Lower lobe of right lung (tissue), 2 donors: ENCODE data around the gene FEM1B. TPM values are rescaled to one million over a fixed set of nuclear protein-coding genes. Genes with fewer than 3 reads are reported as not detected.

ENCODE experiments used
- ATAC-seq, 2 donors: fragments of 200-7000 bp; cut with Tn5 transposase; one replicate each; pipeline ENCODE4 v1.9.1; 2020 to 2022; ENCODE audit warnings: mild to moderate bottlenecking in 2 of 2, moderate library complexity in 2 of 2
- DNase-seq: peaks from one replicate; pipeline ENCODE4 v3.0.0-alpha.2; 2020
- H3K27ac ChIP-seq: fragments of 200-600 bp; one replicate; pipeline ENCODE4 v1.8.0; 2022
- H3K27me3 ChIP-seq: fragments of 200-600 bp; one replicate; pipeline ENCODE4 v1.8.0; 2022; ENCODE audit warnings: low read depth
- H3K36me3 ChIP-seq: fragments of 200-600 bp; one replicate; pipeline ENCODE4 v1.8.0; 2022; ENCODE audit warnings: mild to moderate bottlenecking
- H3K4me1 ChIP-seq: fragments of 200-600 bp; one replicate; pipeline ENCODE4 v1.8.0; 2022
- H3K4me3 ChIP-seq: fragments of 200-600 bp; one replicate; pipeline ENCODE4 v1.8.0; 2022; ENCODE audit warnings: mild to moderate bottlenecking
- H3K9me3 ChIP-seq: fragments of 200-600 bp; one replicate; pipeline ENCODE4 v1.8.0; 2022
- intact Hi-C: fragments of 100-400 bp; cut with DNase I; formaldehyde crosslinking; loops from one replicate; pipeline ENCODE4 v1.11.0; 2022
- total RNA-seq: library from RNA; stranded (reverse); fragmentation: NEBNext Ultra II Directional; extraction: Animal tissue kit (Norgen Biotek cat#: 25700); gene quantifications from one replicate; pipeline ENCODE4 v1.2.1, GENCODE V29; 2021
- TF ChIP-seq, protein P1 (sequence below): fragments of 200-600 bp; IDR thresholded peaks from one replicate; pipeline ENCODE4 v1.8.0; 2022; ENCODE audit warnings: antibody characterized with exemption, mild to moderate bottlenecking
- donor health status: DM: no; HTN: yes; CAD: no; lungs with severe emphysema.

Gene FEM1B
- total RNA-seq, 1 donor from 2014 or later, result 55.3 TPM

DNA sequence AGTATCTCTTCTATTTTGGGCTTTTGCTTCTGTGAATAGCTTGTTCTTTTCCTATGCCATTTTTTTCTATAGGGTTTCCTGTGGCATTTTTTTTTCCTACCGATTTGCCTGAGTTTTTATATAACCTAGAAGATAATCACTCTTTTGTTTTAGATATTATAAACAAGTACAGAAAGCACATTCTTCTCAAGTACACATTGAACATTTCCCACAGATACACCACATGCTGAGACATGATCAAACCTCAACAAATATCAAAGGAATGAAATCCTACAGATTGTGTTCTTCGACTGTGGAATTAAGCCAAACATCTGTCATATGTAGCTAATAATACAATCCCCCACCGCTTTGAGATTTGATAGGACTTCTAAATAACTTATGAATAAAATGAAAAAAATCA lies 9.1 kb upstream of the FEM1B start:
- no peak overlapping the region for H3K4me3 ChIP-seq
- intact Hi-C loops, result no loop called here
- TF ChIP-seq, protein P1, sequence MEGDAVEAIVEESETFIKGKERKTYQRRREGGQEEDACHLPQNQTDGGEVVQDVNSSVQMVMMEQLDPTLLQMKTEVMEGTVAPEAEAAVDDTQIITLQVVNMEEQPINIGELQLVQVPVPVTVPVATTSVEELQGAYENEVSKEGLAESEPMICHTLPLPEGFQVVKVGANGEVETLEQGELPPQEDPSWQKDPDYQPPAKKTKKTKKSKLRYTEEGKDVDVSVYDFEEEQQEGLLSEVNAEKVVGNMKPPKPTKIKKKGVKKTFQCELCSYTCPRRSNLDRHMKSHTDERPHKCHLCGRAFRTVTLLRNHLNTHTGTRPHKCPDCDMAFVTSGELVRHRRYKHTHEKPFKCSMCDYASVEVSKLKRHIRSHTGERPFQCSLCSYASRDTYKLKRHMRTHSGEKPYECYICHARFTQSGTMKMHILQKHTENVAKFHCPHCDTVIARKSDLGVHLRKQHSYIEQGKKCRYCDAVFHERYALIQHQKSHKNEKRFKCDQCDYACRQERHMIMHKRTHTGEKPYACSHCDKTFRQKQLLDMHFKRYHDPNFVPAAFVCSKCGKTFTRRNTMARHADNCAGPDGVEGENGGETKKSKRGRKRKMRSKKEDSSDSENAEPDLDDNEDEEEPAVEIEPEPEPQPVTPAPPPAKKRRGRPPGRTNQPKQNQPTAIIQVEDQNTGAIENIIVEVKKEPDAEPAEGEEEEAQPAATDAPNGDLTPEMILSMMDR, result no peak
- no peak for ATAC-seq
- no peaks in the 10 kb centered on the region for H3K36me3 ChIP-seq
- no peak overlapping the region for H3K27ac ChIP-seq
- no peaks in the 10 kb centered on the region for H3K9me3 ChIP-seq
- no peak for DNase-seq
- peaks cover 12% of the 10 kb centered on the region for H3K4me1 ChIP-seq
- no peaks in the 10 kb centered on the region for H3K27me3 ChIP-seq

GRCh38 chr15:68271854-68272471 lies 5.6 kb upstream of the FEM1B start:
- H3K4me1 ChIP-seq, result peaks cover 33% of the 10 kb centered on the region
- no peaks in the 10 kb centered on the region for H3K9me3 ChIP-seq
- intact Hi-C loops, result no loop called here
- DNase-seq (no peak), ATAC-seq (no peak)
- no peaks in the 10 kb centered on the region for H3K27me3 ChIP-seq
- TF ChIP-seq, protein P1, result no peak
- H3K4me3 ChIP-seq, result no peak overlapping the region
- H3K27ac ChIP-seq, result peak overlapping the region; percentile 28
- no peaks in the 10 kb centered on the region for H3K36me3 ChIP-seq

- H3K4me3 ChIP-seq, result no peak overlapping the region
- H3K27ac ChIP-seq, result no peak overlapping the region
- no peaks in the 10 kb centered on the region for H3K9me3 ChIP-seq
- H3K36me3 ChIP-seq, result no peaks in the 10 kb centered on the region
- DNase-seq (no peak), ATAC-seq (no peak)
- H3K4me1 ChIP-seq, result peaks cover 34% of the 10 kb centered on the region
- intact Hi-C loops, result no loop called here
- TF ChIP-seq, protein P1, result no peak
- H3K27me3 ChIP-seq, result no peaks in the 10 kb centered on the region
Observed at GRCh38 chr15:68272721-68273271, 4.7 kb upstream of the FEM1B start.

GRCh38 chr15:68274201-68274848 lies 3.2 kb upstream of the FEM1B start:
- Histone ChIP-seq H3K27ac (peak overlapping the region; percentile 98), H3K4me1 (peaks cover 40% of the 10 kb centered on the region), H3K27me3 (no peaks in the 10 kb centered on the region), H3K36me3 (no peaks in the 10 kb centered on the region), H3K4me3 (no peak overlapping the region), H3K9me3 (no peaks in the 10 kb centered on the region)
- DNase-seq (no peak), ATAC-seq (no peak)
- TF ChIP-seq, protein P1, result no peak
- intact Hi-C loops, result no loop called here

GRCh38 chr15:68275165-68275746 lies 2.3 kb upstream of the FEM1B start:
- DNase-seq, result no peak

More at GRCh38 chr15:68275165-68275746, 2.3 kb upstream of the FEM1B start:
- H3K36me3 ChIP-seq, result no peaks in the 10 kb centered on the region
- no peaks in the 10 kb centered on the region for H3K9me3 ChIP-seq
- H3K4me3 ChIP-seq, result no peak overlapping the region
- H3K27me3 ChIP-seq, result no peaks in the 10 kb centered on the region
- peak overlapping the region; percentile 98 for H3K27ac ChIP-seq
- TF ChIP-seq, protein P1, result no peak
- intact Hi-C loops, result no loop called here
- peaks cover 49% of the 10 kb centered on the region for H3K4me1 ChIP-seq
- ATAC-seq, result peak; percentile 48 to 57
